Activated naive CD8-positive, alpha-beta T cell treated with anti-CD3 and anti-CD28 coated beads for 36 hours (primary cell): ENCODE data around the gene ACIN1. TPM values are rescaled to one million over a fixed set of nuclear protein-coding genes. Genes with fewer than 3 reads are reported as not detected.

Experiments
- DNase-seq: peaks from one replicate; pipeline ENCODE4 v3.0.0; 2021
- H3K27ac Mint-ChIP-seq: one replicate; pipeline ENCODE4 v1.8.0; 2022; ENCODE audit warnings: mild to moderate bottlenecking, moderate library complexity, mixed read lengths
- H3K27me3 Mint-ChIP-seq: one replicate; pipeline ENCODE4 v1.8.0; 2022; ENCODE audit warnings: mild to moderate bottlenecking, mixed read lengths
- H3K36me3 Mint-ChIP-seq: one replicate; pipeline ENCODE4 v1.8.0; 2021; ENCODE audit warnings: mild to moderate bottlenecking, mixed read lengths
- H3K4me1 Mint-ChIP-seq: one replicate; pipeline ENCODE4 v1.8.0; 2021; ENCODE audit warnings: mixed read lengths
- H3K4me3 Mint-ChIP-seq: one replicate; pipeline ENCODE4 v1.8.0; 2022; ENCODE audit warnings: mild to moderate bottlenecking, moderate library complexity, mixed read lengths
- H3K9me3 Mint-ChIP-seq: one replicate; pipeline ENCODE4 v1.8.0; 2022; ENCODE audit warnings: mixed read lengths
- total RNA-seq, 2 experiments: library from RNA; stranded (reverse); gene quantifications; one replicate each; pipeline ENCODE4 v1.2.3, GENCODE V29; 2021

Gene ACIN1
- total RNA-seq, 2 experiments from 2014 or later: 160 to 174 TPM

GRCh38 chr14:23066855-23067744 is 27.8 kb downstream of the ACIN1 start:
- H3K27ac Mint-ChIP-seq: no peak overlapping the region
- no peaks in the 10 kb centered on the region for H3K27me3 Mint-ChIP-seq
- H3K9me3 Mint-ChIP-seq: no peaks in the 10 kb centered on the region
- H3K4me1 Mint-ChIP-seq: peaks cover 32% of the 10 kb centered on the region
- H3K4me3 Mint-ChIP-seq: no peak overlapping the region
- DNase-seq: no peak
- peaks cover 48% of the 10 kb centered on the region for H3K36me3 Mint-ChIP-seq

GRCh38 chr14:23066368-23066767 is 28.6 kb downstream of the ACIN1 start:
- Mint-ChIP-seq H3K4me1 (peaks cover 25% of the 10 kb centered on the region), H3K36me3 (peaks cover 43% of the 10 kb centered on the region), H3K9me3 (no peaks in the 10 kb centered on the region), H3K4me3 (no peak overlapping the region), H3K27ac (no peak overlapping the region), H3K27me3 (no peaks in the 10 kb centered on the region)
- no peak for DNase-seq

GRCh38 chr14:23063601-23064000 is 31.3 kb downstream of the ACIN1 start:
- Mint-ChIP-seq H3K9me3 (no peaks in the 10 kb centered on the region), H3K36me3 (peaks cover 37% of the 10 kb centered on the region), H3K4me3 (no peak overlapping the region), H3K27me3 (peaks cover 3% of the 10 kb centered on the region), H3K27ac (no peak overlapping the region), H3K4me1 (peaks cover 7% of the 10 kb centered on the region)
- no peak for DNase-seq

- Mint-ChIP-seq H3K4me1 (peaks cover 9% of the 10 kb centered on the region), H3K9me3 (no peaks in the 10 kb centered on the region), H3K4me3 (no peak overlapping the region), H3K36me3 (peaks cover 33% of the 10 kb centered on the region), H3K27me3 (peaks cover 3% of the 10 kb centered on the region), H3K27ac (no peak overlapping the region)
- DNase-seq: no peak
Measured at GRCh38 chr14:23062002-23062401, 32.9 kb downstream of the ACIN1 start.

- DNase-seq: no peak
- peaks cover 26% of the 10 kb centered on the region for H3K36me3 Mint-ChIP-seq
- no peaks in the 10 kb centered on the region for H3K9me3 Mint-ChIP-seq
- no peak overlapping the region for H3K4me3 Mint-ChIP-seq
- peaks cover 13% of the 10 kb centered on the region for H3K27me3 Mint-ChIP-seq
- peaks cover 17% of the 10 kb centered on the region for H3K4me1 Mint-ChIP-seq
- no peak overlapping the region for H3K27ac Mint-ChIP-seq
Measured at GRCh38 chr14:23060536-23061260, 34.2 kb downstream of the ACIN1 start.

- Mint-ChIP-seq H3K9me3 (no peaks in the 10 kb centered on the region), H3K4me3 (no peak overlapping the region), H3K27me3 (peaks cover 13% of the 10 kb centered on the region), H3K4me1 (peaks cover 17% of the 10 kb centered on the region), H3K36me3 (peaks cover 19% of the 10 kb centered on the region), H3K27ac (peak overlapping the region; percentile 10)
- DNase-seq: no peak
Measured at GRCh38 chr14:23058654-23059504, 36.1 kb downstream of the ACIN1 start.

- peaks cover 17% of the 10 kb centered on the region for H3K4me1 Mint-ChIP-seq
- peak; percentile 84 for DNase-seq
- H3K36me3 Mint-ChIP-seq: peaks cover 13% of the 10 kb centered on the region
- H3K4me3 Mint-ChIP-seq: peak overlapping the region; percentile 76
- peaks cover 13% of the 10 kb centered on the region for H3K27me3 Mint-ChIP-seq
- no peak overlapping the region for H3K27ac Mint-ChIP-seq
- no peaks in the 10 kb centered on the region for H3K9me3 Mint-ChIP-seq
Measured at GRCh38 chr14:23057757-23058653, 36.9 kb downstream of the ACIN1 start.

- H3K27ac Mint-ChIP-seq: peak within 1 kb of the TSS; percentile 74
- peaks cover 13% of the 10 kb centered on the region for H3K27me3 Mint-ChIP-seq
- peaks cover 8% of the 10 kb centered on the region for H3K36me3 Mint-ChIP-seq
- no peaks in the 10 kb centered on the region for H3K9me3 Mint-ChIP-seq
- peak; percentile 81 for DNase-seq
- peaks cover 17% of the 10 kb centered on the region for H3K4me1 Mint-ChIP-seq
- peak within 1 kb of the TSS; percentile 80 for H3K4me3 Mint-ChIP-seq
Measured at GRCh38 chr14:23056956-23057756, 37.8 kb downstream of the ACIN1 start, which contains the start of gene CDH24. Gene CDH24, minus strand, starts transcription at chr14:23057520. Its CDS starts 1,787 bp downstream, at chr14:23055733.

GRCh38 chr14:23056145-23056955 is 38.6 kb downstream of the ACIN1 start:
- Mint-ChIP-seq H3K4me3 (peak overlapping the region; percentile 80), H3K9me3 (no peaks in the 10 kb centered on the region), H3K4me1 (peaks cover 17% of the 10 kb centered on the region), H3K27me3 (peaks cover 13% of the 10 kb centered on the region), H3K27ac (peak overlapping the region; percentile 69), H3K36me3 (peaks cover 6% of the 10 kb centered on the region)
- peak; percentile 76 for DNase-seq

- H3K4me1 Mint-ChIP-seq: peaks cover 17% of the 10 kb centered on the region
- peaks cover 13% of the 10 kb centered on the region for H3K27me3 Mint-ChIP-seq
- no peaks in the 10 kb centered on the region for H3K9me3 Mint-ChIP-seq
- no peak overlapping the region for H3K4me3 Mint-ChIP-seq
- no peak for DNase-seq
- no peak overlapping the region for H3K27ac Mint-ChIP-seq
- H3K36me3 Mint-ChIP-seq: peaks cover 6% of the 10 kb centered on the region
Measured at GRCh38 chr14:23055621-23056144, 39.3 kb downstream of the ACIN1 start.

GRCh38 chr14:23055147-23055550 is 39.8 kb downstream of the ACIN1 start:
- Mint-ChIP-seq H3K9me3 (no peaks in the 10 kb centered on the region), H3K4me3 (no peak overlapping the region), H3K36me3 (peaks cover 5% of the 10 kb centered on the region), H3K27me3 (peaks cover 13% of the 10 kb centered on the region), H3K4me1 (peaks cover 17% of the 10 kb centered on the region), H3K27ac (no peak overlapping the region)
- DNase-seq: no peak

- Mint-ChIP-seq H3K4me3 (no peak overlapping the region), H3K27me3 (peaks cover 11% of the 10 kb centered on the region), H3K9me3 (no peaks in the 10 kb centered on the region), H3K27ac (no peak overlapping the region), H3K36me3 (peaks cover 2% of the 10 kb centered on the region), H3K4me1 (peaks cover 17% of the 10 kb centered on the region)
- peak; percentile 47 for DNase-seq
Measured at GRCh38 chr14:23054000-23054811, 40.7 kb downstream of the ACIN1 start.
